WTC11 (cell line): ENCODE results near the gene ANAPC7. TPM values are rescaled to one million over a fixed set of nuclear protein-coding genes. Genes with fewer than 3 reads are reported as not detected.

Experiments
- SOX15 ChIP-seq: fragments of 250-450 bp; sonication (Bioruptor Pico); IDR thresholded peaks from 2 replicates; pipeline ENCODE4 v1.9.0; 2021; ENCODE audit warnings: mild to moderate bottlenecking
- total RNA-seq: library from RNA; stranded (reverse); gene quantifications from 3 replicates; pipeline ENCODE4 v1.2.3, GENCODE V29; 2021

Gene ANAPC7
- total RNA-seq, 1 experiment from 2014 or later, result 93.4 TPM

DNA sequence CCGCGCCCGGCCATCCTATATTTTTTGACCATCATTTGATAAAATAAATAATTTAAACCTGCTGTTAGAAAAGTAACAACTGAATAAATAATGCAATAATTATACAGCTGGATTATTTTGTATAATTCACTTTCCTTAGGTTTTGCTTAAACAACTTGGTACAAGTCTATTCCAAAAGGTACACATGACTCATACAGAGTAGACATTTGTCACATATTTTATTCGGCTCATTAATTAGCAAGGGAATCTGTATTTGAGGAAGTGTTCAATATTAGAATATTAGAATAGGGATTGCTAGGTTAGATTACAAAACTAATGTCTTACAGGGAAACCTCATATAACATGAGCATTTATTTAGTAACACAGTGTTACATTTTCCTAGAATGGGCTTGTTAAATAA lies 73.8 kb downstream of the ANAPC7 start (continued):
- TF ChIP-seq SOX15 (CRISPR knock-in tag), result no peak

Other genes starting within 250 kb of the ANAPC7 start
- 216 to 239 TPM (median 216 TPM) in 3 replicates for gene ATP2A2, start 122.5 kb downstream of the ANAPC7 start, total RNA-seq
- 145 to 163 TPM (median 149 TPM) in 3 replicates for gene ARPC3, start 46.6 kb upstream of the ANAPC7 start, total RNA-seq
- gene GPN3, start 64.5 kb upstream of the ANAPC7 start, total RNA-seq, result 46.4 to 53.0 TPM (median 51.2 TPM) in 3 replicates
- gene FAM216A, start 65.1 kb upstream of the ANAPC7 start, total RNA-seq, result 16.9 to 20.2 TPM (median 19.7 TPM) in 3 replicates
- gene VPS29, start 98.4 kb upstream of the ANAPC7 start, total RNA-seq, result 51.2 to 66.3 TPM (median 54.4 TPM) in 3 replicates
- 0.09 to 0.32 TPM in 2 of 3 replicates, not detected in the other for gene RAD9B, start 98.6 kb upstream of the ANAPC7 start, total RNA-seq
- gene PPTC7, start 179.6 kb upstream of the ANAPC7 start, total RNA-seq, result 14.2 to 15.6 TPM (median 14.9 TPM) in 3 replicates
- gene TCTN1, start 210.4 kb upstream of the ANAPC7 start, total RNA-seq, result 10.3 to 15.9 TPM (median 13.9 TPM) in 3 replicates